Stomach (tissue), 4 donors: ENCODE results near the gene RNF13.

ENCODE experiments used
- EP300 ChIP-seq: sonication (generic); formaldehyde crosslinking; IDR thresholded peaks from one replicate; pipeline ENCODE4 v1.6.1; 2017; ENCODE audit warnings: antibody characterized with exemption
- POLR2A ChIP-seq, 4 donors: fragments of 450-650 bp; IDR thresholded peaks; one replicate each; pipeline ENCODE4 v1.6.1; 2016; ENCODE audit warnings: antibody characterized with exemption in 4 of 4, control low read depth in 2 of 4, mild to moderate bottlenecking in 1 of 4, moderate library complexity in 1 of 4
- POLR2AphosphoS5 ChIP-seq, 3 donors: sonication (generic); formaldehyde crosslinking; IDR thresholded peaks; one replicate each; pipeline ENCODE4 v1.6.1; 2016; ENCODE audit warnings: antibody characterized with exemption in 3 of 3
- TF ChIP-seq, protein P1 (sequence below), 7 experiments: fragments of 450-650 bp in 4 of 7; fragments of 200-600 bp in 3 of 7; sonication (generic) in 3 of 7; IDR thresholded peaks; one replicate each; pipeline ENCODE4 v1.5.1; 2016 to 2019; ENCODE audit warnings: antibody characterized with exemption in 7 of 7, control low read depth in 2 of 7, mild to moderate bottlenecking in 1 of 7

DNA sequence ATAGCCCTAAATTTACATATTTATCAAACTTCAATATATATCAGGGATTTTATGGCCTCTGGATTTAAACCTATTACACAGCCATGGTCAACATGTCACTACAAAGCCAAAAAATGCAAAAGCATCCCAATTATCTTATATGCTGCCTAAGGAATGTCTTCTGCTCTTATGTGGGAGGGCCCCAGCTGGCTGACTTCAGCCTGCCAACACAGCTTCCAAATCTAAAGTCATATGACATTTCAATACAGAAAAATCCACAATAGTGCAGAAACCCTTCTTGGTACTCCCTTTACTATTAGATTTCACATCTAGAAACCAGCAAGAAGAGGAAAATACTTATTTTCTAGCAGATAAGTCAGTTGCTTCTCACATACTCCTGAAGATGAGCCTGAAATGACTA lies 151.3 kb downstream of the RNF13 start:
- TF ChIP-seq POLR2A (IDR thresholded peaks at IDR 0.05) (no peak), EP300 (no peak), POLR2AphosphoS5 (IDR thresholded peaks at IDR 0.05) (no peak)
- TF ChIP-seq, protein P1, sequence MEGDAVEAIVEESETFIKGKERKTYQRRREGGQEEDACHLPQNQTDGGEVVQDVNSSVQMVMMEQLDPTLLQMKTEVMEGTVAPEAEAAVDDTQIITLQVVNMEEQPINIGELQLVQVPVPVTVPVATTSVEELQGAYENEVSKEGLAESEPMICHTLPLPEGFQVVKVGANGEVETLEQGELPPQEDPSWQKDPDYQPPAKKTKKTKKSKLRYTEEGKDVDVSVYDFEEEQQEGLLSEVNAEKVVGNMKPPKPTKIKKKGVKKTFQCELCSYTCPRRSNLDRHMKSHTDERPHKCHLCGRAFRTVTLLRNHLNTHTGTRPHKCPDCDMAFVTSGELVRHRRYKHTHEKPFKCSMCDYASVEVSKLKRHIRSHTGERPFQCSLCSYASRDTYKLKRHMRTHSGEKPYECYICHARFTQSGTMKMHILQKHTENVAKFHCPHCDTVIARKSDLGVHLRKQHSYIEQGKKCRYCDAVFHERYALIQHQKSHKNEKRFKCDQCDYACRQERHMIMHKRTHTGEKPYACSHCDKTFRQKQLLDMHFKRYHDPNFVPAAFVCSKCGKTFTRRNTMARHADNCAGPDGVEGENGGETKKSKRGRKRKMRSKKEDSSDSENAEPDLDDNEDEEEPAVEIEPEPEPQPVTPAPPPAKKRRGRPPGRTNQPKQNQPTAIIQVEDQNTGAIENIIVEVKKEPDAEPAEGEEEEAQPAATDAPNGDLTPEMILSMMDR (IDR thresholded peaks at IDR 0.05), result no peak
